Prostate gland (tissue), 2 donors: ENCODE data around the gene MYCBP2.

Experiments
- CTCF ChIP-seq, 4 experiments: fragments of 200-600 bp in 2 of 4; fragments of 450-650 bp in 2 of 4; sonication (generic) in 2 of 4; IDR thresholded peaks; 1 replicate in 3 of 4; 2 replicates in 1 of 4; pipeline ENCODE4 v1.5.1; 2016 to 2019; ENCODE audit warnings: antibody characterized with exemption in 4 of 4, mild to moderate bottlenecking in 2 of 4, moderate library complexity in 2 of 4
- POLR2AphosphoS5 ChIP-seq: sonication (generic); formaldehyde crosslinking; IDR thresholded peaks from one replicate; pipeline ENCODE4 v1.6.1; 2017; ENCODE audit warnings: antibody characterized with exemption

- no peak for TF ChIP-seq CTCF (IDR thresholded peaks at IDR 0.05)
- no peak for TF ChIP-seq POLR2AphosphoS5
These were observed 111.4 kb downstream of the MYCBP2 start for GRCh38 chr13:77215543-77215942.
